DMS153 treated with DMSO at 0.1 percent for 48 hours (cell line): ENCODE data around the gene TRNP1.
"Not testable (repeated sequence)": the region's sequence is repeated elsewhere in the genome, so short reads cannot be mapped to it uniquely, and the experiment has no call there.

Source experiments
- DNase-seq: peaks from one replicate; lab custom pipeline; 2025; ENCODE audit not compliant: unreplicated experiment; lab: John Stamatoyannopoulos, UW

The TRNP1 gene

GRCh38 chr1:26993237-26994019 is at the start of gene TRNP1:
Gene TRNP1, plus strand, starts transcription at chr1:26993692. Its CDS starts 95 bp downstream, at chr1:26993787.
- peak; percentile 70 for DNase-seq

- no peak for DNase-seq
These were observed 48.4 kb upstream of the TRNP1 start for GRCh38 chr1:26945138-26945537.

GRCh38 chr1:26945728-26946127 is 47.8 kb upstream of the TRNP1 start:
- no peak for DNase-seq

- DNase-seq, result no peak
These were observed 47.2 kb upstream of the TRNP1 start for GRCh38 chr1:26946270-26946669.

- DNase-seq, result not testable (repeated sequence)
These were observed 44.8 kb upstream of the TRNP1 start for GRCh38 chr1:26948725-26949057.

DNA sequence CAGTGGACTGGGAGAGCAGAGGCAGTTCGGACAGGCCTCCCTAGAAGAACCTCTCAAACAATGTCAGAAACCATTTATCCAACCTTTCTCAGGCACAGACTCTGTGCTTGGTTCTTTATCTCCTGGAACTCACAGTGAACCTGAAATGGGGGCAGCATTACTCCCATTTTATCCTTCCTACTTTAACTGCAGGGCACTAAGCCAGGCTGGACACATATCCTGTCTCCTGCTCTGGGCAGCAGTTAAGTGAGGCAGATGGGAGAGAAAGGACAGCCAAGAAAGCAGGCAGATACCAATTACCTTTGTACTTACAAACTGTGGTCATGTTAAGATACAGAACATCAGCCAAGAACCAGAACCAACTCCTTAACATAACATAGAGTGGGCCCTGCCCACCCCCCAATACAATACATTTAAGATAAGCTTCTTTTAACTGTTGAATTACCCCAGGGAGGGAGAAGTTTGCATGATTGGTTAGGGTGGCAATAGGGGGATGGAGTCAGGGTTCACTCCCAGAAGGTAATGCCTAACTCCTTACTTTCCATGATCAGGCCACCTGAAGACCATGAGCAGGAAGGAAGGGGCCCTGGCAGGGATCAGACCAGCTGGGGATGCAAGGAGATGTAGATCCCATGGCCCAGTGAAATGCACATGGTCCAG is 44.1 kb upstream of the TRNP1 start:
- no peak for DNase-seq

- DNase-seq, result no peak
These were observed 43.6 kb upstream of the TRNP1 start for GRCh38 chr1:26949926-26950319.

- DNase-seq, result no peak
These were observed 42.9 kb upstream of the TRNP1 start for GRCh38 chr1:26950602-26951001.

DNA sequence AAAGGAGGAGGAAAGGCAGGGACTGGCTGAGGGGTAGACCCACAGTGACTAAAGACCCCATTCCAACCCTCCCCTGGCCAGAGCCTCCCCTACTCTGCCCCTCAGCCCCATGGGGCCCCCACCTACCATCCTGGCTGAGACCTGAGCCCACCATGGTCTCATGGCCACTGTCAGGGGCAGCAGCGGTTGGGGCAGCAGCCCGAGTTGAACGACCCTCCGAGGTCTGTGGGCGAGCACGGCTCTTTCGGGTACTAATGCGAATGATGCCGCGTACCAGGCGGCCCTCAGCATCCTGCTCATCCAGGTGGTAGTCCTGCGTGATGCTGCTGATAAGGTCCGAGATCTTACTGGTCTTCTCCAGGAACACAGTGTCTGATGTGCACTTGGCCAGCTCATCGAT is 42.3 kb upstream of the TRNP1 start:
- DNase-seq, result no peak

DNA sequence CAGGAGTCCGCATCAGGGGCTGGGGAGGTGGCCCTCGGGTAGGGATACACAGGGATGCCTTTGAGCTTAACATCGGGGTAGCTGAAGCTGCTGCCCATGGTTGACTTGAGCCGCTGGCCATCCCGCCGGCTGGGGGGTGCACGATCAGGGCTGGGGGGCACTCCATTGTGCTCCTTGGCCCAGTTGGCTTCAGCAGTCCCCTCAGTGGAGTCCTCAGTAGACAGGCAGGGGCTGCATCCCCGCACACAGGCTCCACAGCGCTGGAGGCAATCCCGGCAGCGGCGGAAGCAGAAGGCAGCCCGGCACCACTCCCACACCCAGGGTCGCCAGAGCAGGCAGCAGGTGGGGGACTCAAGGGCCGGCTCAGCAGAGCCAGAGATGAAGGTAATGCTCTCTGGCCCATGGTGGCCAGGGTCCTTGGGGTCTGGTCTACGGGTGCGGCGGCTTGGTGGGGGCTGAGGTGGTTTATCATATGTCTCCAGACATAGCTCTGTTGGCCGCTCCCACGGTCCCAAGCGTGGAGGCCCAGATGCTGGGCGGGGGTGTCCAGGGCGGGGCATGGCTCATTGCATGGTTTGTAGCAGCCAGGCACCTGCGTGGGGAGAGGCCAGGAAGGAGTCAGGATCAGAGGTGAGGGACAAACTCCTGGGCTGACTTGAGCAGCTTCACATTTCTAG is 41.5 kb upstream of the TRNP1 start:
- no peak for DNase-seq

DNA sequence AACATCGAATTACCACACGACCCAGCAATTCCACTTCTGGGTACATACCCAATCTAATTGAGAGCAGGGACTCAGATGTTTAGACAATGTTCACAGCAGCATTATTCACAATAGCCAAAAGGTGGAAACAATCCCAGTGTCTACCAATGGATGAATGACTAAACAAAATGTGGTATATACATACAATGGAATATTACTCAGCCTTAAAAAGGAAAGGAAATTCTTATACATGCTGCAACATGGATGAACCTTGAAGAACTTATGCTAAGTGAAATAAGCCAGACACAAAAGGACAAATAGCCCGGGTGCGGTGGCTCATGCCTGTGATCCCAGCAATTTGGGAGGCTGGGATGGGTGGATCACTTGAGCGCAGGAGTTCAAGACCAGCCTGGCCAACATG is 40.1 kb upstream of the TRNP1 start:
- DNase-seq, result no peak

DNA sequence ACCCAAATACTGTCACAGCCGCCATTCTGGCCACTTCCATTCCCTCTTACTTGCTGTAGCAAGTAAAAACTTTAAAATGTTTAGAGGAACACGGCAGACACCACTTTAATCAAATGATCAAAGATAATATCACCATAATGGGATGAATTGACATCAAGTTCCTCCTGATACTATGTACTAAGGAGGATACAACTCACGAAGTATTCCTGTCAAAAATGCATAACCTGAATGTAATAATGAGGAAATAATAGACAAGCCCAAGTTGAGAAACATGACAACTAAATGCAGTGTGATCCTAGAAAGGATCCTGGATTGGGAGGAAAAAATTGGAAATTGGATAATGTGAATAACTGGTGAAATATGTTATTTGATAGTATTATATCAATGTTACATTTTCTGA is 37.2 kb upstream of the TRNP1 start:
- DNase-seq, result no peak

DNA sequence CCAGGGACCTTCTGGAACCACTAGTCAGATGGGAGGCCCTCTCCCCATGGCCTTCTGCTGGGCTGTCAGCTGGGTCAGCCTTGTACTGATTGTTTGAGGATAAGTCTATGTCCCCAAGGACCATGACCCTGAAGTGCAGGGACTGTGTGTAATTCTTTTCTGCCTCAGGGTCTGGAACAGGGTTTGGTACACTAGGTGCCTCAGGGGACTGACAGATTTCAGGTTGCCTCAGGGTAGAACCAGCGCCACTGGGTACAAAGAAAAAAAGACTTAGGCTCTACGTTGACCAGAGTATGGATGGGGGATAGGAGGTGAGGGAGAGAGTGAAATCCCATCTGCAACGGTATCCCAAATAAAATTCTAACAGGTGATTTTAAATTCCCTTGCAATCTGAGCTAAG is 36.2 kb upstream of the TRNP1 start:
- no peak for DNase-seq

GRCh38 chr1:26959270-26959669 is 34.2 kb upstream of the TRNP1 start:
- no peak for DNase-seq

- peak; percentile 93 for DNase-seq
These were observed 33.5 kb upstream of the TRNP1 start, which contains the start of gene KDF1 for GRCh38 chr1:26959722-26960624. Gene KDF1, minus strand, starts transcription at chr1:26960468. Its CDS starts 8,088 bp downstream, at chr1:26952380.

DNA sequence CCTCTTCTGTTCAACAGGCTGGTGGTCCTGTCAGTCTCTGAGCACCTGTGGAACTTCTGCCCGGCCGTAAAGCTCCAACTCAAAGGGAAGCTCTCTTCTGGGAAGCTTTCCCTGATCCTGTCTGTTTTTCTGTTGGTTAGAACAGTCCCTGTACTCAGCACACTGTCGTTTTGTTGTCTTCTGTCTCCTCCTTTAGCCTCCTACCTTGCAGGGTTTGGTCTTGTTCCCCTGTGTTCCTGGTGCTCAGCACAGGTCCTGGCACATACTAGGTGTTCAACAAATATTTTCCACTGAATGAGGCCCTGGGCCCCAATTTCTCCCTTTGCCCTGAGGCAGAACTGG is 32.9 kb upstream of the TRNP1 start:
- DNase-seq, result peak; percentile 84

GRCh38 chr1:26961826-26962225 is 31.7 kb upstream of the TRNP1 start:
- DNase-seq, result no peak

DNA sequence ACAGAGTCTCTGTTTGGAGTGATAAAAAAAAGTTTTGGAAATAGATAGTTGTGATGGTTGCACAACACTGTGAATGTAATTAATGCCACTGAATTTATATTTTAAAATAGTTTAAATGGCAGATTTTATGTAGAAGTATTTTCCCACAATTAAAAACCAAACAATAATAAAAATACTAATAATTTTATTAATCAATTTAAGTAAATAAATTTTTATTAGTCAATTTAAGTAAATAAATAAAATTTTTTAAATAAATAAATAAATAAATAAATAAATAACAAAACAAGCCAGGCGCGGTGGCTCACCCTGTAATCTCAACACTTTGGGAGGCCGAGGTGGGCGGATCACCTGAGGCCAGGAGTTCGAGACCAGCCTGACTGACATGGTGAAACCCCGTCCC is 28.3 kb upstream of the TRNP1 start:
- DNase-seq, result no peak

DNA sequence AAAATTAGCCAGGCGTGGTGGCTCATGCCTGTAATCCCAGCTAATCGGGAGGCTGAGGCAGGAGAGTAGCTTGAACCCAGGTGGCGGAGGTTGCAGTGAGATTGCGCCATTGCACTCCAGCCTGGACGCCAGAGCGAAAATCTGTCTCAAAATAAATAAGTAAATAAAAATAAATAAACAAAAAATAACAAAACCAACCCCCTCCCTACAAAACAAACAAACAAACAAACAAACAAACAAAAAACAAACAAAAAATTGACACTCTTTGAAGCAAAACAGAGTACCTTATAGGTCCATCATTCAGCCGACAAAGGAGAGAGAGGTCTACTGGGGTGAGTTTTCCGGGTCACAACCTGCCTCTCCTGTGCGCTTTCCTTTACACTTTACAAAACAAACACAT is 27.9 kb upstream of the TRNP1 start:
- DNase-seq, result no peak

DNA sequence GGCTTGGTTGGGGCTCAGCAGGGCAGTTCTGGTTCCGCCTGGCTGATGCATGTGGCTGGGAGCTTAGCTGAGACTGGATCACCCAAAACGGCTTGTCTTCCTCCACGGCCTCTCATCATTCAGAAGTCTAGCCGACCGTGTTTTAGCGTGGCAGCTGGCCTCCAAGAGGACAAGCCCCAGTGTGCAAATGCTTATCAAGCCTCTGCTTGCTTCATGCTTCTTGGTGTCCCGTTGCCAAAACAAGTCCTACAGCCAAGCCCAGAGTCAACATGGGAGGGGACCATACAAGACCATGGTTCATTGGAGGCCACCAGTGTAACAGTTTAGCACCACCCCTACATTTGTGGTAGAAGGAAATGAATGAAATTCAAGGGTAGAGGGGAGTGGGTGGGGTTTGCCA is 22.7 kb upstream of the TRNP1 start:
- no peak for DNase-seq

DNA sequence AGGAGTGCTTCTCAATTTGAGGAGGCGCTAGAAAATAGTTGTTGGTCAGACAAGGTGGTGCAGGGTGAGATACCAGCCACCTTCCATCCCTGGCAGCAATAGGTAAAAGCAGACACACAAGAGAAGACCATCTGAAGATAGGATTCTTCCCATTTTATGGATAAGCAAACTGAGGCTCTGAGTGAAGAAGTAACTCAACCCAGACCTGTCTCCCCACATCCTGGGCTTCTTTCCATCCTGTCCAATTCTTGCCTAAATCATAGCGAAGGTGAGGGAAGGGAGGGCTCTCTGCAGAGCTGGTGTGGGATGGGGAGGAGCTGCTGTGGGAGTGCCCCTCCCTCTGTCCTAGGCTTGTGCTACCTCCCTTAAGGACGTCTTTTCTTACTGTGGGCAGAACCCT is 21.9 kb upstream of the TRNP1 start:
- no peak for DNase-seq
